AG04450 (cell line): ENCODE measurements around the gene ACTRT2. TPM values are rescaled to one million over a fixed set of nuclear protein-coding genes. Genes with fewer than 3 reads are reported as not detected.

Experiments
- CTCF ChIA-PET: fragments of 300-600, 350-600 bp; formaldehyde crosslinking; extraction: SDS; loops from one replicate; lab custom pipeline; 2022; ENCODE audit warnings: antibody characterized with exemption, inconsistent platforms; lab: Charles Lee
- POLR2A ChIA-PET: fragments of 350-600 bp; formaldehyde crosslinking; extraction: SDS; loops from one replicate; lab custom pipeline; 2021; ENCODE audit warnings: antibody characterized with exemption, inconsistent platforms; lab: Yijun Ruan, JAX
- DNase-seq: peaks from one replicate; pipeline ENCODE4 v3.0.0-alpha.2; 2011; ENCODE audit warnings: low read depth, low spot score
- H3K27ac ChIP-seq: one replicate; pipeline ENCODE4 v1.5.1; 2012; ENCODE audit warnings: low read depth, low read length, control low read depth
- H3K27me3 ChIP-seq: one replicate; pipeline ENCODE4 v1.6.0; 2012; ENCODE audit warnings: low read length; ENCODE audit not compliant: control insufficient read depth, insufficient read depth
- H3K4me3 ChIP-seq: 2 replicates; pipeline ENCODE4 v1.5.1; 2011; ENCODE audit warnings: mild to moderate bottlenecking, low read depth, low read length, control low read depth
- H3K9me3 ChIP-seq: 2 replicates; pipeline ENCODE4 v1.5.1; 2012; ENCODE audit warnings: low read length; ENCODE audit not compliant: control insufficient read depth, insufficient read depth
- polyA plus RNA-seq: library from polyadenylated mRNA; depleted of rRNA; stranded (reverse); fragments of >200 nt; gene quantifications from 2 replicates; pipeline ENCODE4 v1.2.3, GENCODE V29; 2011
- TF ChIP-seq, protein P1 (sequence below): IDR thresholded peaks from 2 replicates; pipeline ENCODE4 v1.5.1; 2011; ENCODE audit warnings: low read depth, low read length, control low read depth, inconsistent platforms

The ACTRT2 gene
- polyA plus RNA-seq, 1 experiment, result not detected

DNA sequence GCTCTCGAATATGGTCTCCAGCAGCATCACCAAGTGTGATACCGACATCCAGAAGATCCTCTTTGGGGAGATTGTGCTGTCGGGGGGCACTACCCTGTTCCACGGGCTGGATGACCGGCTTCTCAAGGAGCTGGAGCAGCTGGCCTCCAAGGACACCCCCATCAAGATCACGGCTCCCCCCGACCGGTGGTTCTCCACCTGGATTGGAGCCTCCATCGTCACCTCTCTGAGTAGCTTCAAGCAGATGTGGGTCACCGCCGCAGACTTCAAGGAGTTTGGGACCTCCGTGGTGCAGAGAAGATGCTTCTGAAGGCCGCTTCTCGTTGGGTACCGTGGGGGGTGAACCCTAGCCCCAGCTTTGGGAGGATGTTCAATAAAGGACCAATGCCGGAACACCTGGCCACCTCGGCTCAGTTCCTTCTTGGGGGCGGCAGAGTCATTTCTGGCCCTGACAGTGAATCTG lies 1.3 kb downstream of the ACTRT2 start:
- no peak for DNase-seq
- ChIA-PET CTCF (no interaction called here), POLR2A (no interaction called here)
- Histone ChIP-seq H3K4me3 (no peak overlapping the region), H3K27ac (no peak overlapping the region), H3K27me3 (no peaks in the 10 kb centered on the region), H3K9me3 (peaks cover 67% of the 10 kb centered on the region)
- TF ChIP-seq, protein P1, sequence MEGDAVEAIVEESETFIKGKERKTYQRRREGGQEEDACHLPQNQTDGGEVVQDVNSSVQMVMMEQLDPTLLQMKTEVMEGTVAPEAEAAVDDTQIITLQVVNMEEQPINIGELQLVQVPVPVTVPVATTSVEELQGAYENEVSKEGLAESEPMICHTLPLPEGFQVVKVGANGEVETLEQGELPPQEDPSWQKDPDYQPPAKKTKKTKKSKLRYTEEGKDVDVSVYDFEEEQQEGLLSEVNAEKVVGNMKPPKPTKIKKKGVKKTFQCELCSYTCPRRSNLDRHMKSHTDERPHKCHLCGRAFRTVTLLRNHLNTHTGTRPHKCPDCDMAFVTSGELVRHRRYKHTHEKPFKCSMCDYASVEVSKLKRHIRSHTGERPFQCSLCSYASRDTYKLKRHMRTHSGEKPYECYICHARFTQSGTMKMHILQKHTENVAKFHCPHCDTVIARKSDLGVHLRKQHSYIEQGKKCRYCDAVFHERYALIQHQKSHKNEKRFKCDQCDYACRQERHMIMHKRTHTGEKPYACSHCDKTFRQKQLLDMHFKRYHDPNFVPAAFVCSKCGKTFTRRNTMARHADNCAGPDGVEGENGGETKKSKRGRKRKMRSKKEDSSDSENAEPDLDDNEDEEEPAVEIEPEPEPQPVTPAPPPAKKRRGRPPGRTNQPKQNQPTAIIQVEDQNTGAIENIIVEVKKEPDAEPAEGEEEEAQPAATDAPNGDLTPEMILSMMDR, result no peak

DNA sequence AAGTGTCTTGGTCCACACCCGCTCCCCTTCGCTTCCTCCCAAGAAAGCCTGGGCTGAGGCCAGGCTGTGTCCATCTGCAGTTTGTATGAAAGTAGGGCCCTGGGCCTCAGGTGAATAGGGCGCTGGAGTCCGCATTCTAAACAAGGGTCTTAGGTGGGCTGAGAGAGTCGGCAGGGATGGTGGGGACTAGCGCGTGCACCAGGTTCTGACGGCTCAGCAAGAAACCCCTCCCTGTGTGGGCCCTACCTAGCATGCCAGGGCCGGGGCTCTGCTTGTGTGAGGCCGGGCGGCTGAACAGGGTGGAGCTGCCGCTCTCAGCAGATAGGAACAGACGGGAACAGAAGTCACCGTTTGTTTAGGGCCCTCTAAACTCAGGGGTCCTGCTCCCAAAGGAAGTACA lies 1.7 kb downstream of the ACTRT2 start:
- TF ChIP-seq, protein P1, result no peak
- ChIA-PET POLR2A (no interaction called here), CTCF (no interaction called here)
- no peaks in the 10 kb centered on the region for H3K27me3 ChIP-seq
- H3K9me3 ChIP-seq, result peaks cover 67% of the 10 kb centered on the region
- no peak overlapping the region for H3K27ac ChIP-seq
- no peak for DNase-seq
- no peak overlapping the region for H3K4me3 ChIP-seq

GRCh38 chr1:3024019-3024418 lies 2.8 kb downstream of the ACTRT2 start:
- H3K9me3 ChIP-seq, result peaks cover 66% of the 10 kb centered on the region
- H3K4me3 ChIP-seq, result no peak overlapping the region
- POLR2A ChIA-PET, result no interaction called here
- CTCF ChIA-PET, result no interaction called here
- no peak for DNase-seq
- H3K27me3 ChIP-seq, result no peaks in the 10 kb centered on the region
- TF ChIP-seq, protein P1, result no peak
- H3K27ac ChIP-seq, result no peak overlapping the region

- Histone ChIP-seq H3K27ac (no peak overlapping the region), H3K27me3 (no peaks in the 10 kb centered on the region), H3K4me3 (no peak overlapping the region), H3K9me3 (peaks cover 65% of the 10 kb centered on the region)
- DNase-seq, result no peak
- CTCF ChIA-PET, result no interaction called here
- POLR2A ChIA-PET, result no interaction called here
- TF ChIP-seq, protein P1, result no peak
These were observed 3.3 kb downstream of the ACTRT2 start for GRCh38 chr1:3024588-3024987.

DNA sequence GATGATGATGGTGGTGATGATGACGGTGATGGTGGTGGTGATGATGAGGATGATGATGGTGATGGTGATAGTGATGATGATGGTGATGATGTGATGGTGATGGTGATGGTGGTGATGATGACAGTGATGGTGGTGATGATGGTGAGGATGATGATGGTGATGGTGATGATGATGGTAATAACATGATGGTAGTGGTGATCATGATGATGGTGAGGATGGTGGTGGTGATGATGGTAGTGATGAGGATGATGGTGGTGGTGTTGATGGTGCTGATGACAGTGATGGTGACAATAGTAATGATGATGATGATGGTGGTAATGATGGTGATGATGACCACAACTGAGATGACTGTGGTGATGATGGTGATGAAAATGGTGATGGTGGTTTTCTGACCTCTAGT lies 4.9 kb downstream of the ACTRT2 start:
- Histone ChIP-seq H3K9me3 (peaks cover 67% of the 10 kb centered on the region), H3K27me3 (no peaks in the 10 kb centered on the region), H3K4me3 (no peak overlapping the region), H3K27ac (no peak overlapping the region)
- no peak for DNase-seq
- TF ChIP-seq, protein P1, result no peak
- CTCF ChIA-PET, result no interaction called here
- POLR2A ChIA-PET, result no interaction called here
